OCI-LY3 (cell line): ENCODE measurements around the gene RER1.

ENCODE experiments used
- EZH2phosphoT487 ChIP-seq: fragments of 200-600 bp; shearing (Covaris generic); IDR thresholded peaks from 2 replicates; pipeline ENCODE4 v1.6.1; 2018; ENCODE audit warnings: antibody characterized with exemption, mixed run types, low read depth
- TF ChIP-seq, protein P1 (sequence below): fragments of 200-600, 300-600 bp; sonication (generic); IDR thresholded peaks from 2 replicates; pipeline ENCODE4 v1.5.1; 2014; ENCODE audit warnings: antibody characterized with exemption, low read length, low read depth

DNA sequence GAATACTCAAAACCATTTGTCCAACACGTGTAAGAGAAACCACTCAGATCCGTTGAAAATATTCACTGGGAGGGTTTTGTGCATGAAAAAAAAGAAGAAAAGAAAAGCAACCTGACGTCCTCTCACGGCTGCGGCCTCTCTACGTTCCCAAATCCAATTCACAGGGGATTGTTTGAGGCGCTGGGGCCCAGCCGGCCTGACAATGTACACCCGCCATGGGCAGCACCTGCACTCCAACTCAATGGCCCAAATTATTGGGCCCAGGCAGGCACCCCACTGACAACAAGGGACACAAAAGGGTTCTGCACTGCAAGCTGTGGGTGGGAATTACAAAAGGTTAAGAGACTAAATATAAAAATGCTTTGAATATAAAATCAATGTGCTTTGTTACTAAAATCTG lies 41.8 kb upstream of the RER1 start:
- TF ChIP-seq, protein P1, sequence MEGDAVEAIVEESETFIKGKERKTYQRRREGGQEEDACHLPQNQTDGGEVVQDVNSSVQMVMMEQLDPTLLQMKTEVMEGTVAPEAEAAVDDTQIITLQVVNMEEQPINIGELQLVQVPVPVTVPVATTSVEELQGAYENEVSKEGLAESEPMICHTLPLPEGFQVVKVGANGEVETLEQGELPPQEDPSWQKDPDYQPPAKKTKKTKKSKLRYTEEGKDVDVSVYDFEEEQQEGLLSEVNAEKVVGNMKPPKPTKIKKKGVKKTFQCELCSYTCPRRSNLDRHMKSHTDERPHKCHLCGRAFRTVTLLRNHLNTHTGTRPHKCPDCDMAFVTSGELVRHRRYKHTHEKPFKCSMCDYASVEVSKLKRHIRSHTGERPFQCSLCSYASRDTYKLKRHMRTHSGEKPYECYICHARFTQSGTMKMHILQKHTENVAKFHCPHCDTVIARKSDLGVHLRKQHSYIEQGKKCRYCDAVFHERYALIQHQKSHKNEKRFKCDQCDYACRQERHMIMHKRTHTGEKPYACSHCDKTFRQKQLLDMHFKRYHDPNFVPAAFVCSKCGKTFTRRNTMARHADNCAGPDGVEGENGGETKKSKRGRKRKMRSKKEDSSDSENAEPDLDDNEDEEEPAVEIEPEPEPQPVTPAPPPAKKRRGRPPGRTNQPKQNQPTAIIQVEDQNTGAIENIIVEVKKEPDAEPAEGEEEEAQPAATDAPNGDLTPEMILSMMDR = no peak
- TF ChIP-seq EZH2phosphoT487 = no peak
